GM19193 (cell line): Measurements from ENCODE around the gene HCK.
A peak's percentile ranks its signal among the peaks of the same experiment; 100 is the strongest.

Experiments used
- POLR2A ChIP-seq: IDR thresholded peaks from 4 replicates; pipeline ENCODE4 v1.6.1; 2011; ENCODE audit not compliant: insufficient read depth, insufficient read length; ENCODE audit errors: extremely low read depth

Gene HCK

GRCh38 chr20:32089637-32090362, 37.8 kb downstream of the HCK start:
- no peak for TF ChIP-seq POLR2A

GRCh38 chr20:32091888-32092346, 39.9 kb downstream of the HCK start:
- no peak for TF ChIP-seq POLR2A

GRCh38 chr20:32098786-32099185, 46.7 kb downstream of the HCK start:
- no peak for TF ChIP-seq POLR2A

- TF ChIP-seq POLR2A: no peak
Measured at GRCh38 chr20:32108814-32109391, 56.9 kb downstream of the HCK start.

GRCh38 chr20:32109392-32110172, 57.5 kb downstream of the HCK start, which contains the start of gene TM9SF4:
TSS of gene TM9SF4 (plus strand) at chr20:32109714. CDS start at chr20:32109741, 27 bp downstream.
- peak; percentile 87 for TF ChIP-seq POLR2A

- TF ChIP-seq POLR2A: no peak
Measured at GRCh38 chr20:32110173-32110704, 58.2 kb downstream of the HCK start.

GRCh38 chr20:32110727-32111126, 58.7 kb downstream of the HCK start:
- no peak for TF ChIP-seq POLR2A

GRCh38 chr20:32111156-32111686, 59.2 kb downstream of the HCK start:
- TF ChIP-seq POLR2A: no peak

GRCh38 chr20:32111753-32112152, 59.7 kb downstream of the HCK start:
- no peak for TF ChIP-seq POLR2A

GRCh38 chr20:32112841-32113240, 60.8 kb downstream of the HCK start:
- no peak for TF ChIP-seq POLR2A

- no peak for TF ChIP-seq POLR2A
Measured at GRCh38 chr20:32113591-32114260, 61.7 kb downstream of the HCK start.

- no peak for TF ChIP-seq POLR2A
Measured at GRCh38 chr20:32114305-32114960, 62.4 kb downstream of the HCK start.

GRCh38 chr20:32115211-32115767, 63.2 kb downstream of the HCK start:
- TF ChIP-seq POLR2A: no peak

GRCh38 chr20:32116079-32116521, 64.1 kb downstream of the HCK start:
- no peak for TF ChIP-seq POLR2A
